ENCODE measurements around the gene ITGB2.

- TF ChIP-seq CTCF (IDR thresholded peaks at IDR 0.05; ENCODE audit: low read depth, low read length, poor library complexity, severe bottlenecking) (no peak), EZH2phosphoT487 (IDR thresholded peaks at IDR 0.05; ENCODE audit: borderline replicate concordance, low read length) (no peak)
These were observed 42.4 kb downstream of the ITGB2 start for GRCh38 chr21:44878053-44878982.

All from DOHH2 (cell line).